ENCODE measurements around the gene ARHGAP30.
"Not testable (repeated sequence)": the region's sequence is repeated elsewhere in the genome, so short reads cannot be mapped to it uniquely, and the experiment has no call there.

ARHGAP30 gene

DNA sequence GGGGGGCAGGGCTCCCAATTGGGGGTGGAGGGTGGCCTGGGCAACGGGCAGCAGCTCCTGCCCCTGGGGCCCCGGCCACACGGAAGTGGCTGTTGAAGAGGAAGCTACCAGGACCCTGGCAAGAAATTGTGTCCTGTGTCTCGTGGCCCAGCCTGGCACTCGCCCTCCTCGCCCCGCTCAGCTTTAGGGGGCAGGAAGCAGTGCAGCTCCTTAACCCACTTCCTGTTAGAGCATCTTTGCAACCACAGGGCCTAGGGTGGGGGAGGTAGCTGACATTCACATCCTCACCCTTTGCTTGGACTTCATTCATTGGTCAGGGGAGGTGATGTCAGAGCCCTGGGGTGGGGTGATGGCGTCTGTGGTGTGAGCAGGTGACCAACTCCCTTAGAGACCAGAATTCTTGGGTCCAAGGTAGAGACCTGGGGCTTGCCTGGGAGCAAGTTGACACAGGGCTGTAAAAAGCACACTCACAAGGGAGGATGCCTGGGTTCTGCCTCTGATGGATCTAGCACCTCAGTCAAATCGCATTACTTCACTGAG is at the start of gene ARHGAP30:
ARHGAP30 (minus strand) TSS at position 161 of the 540 bp plus-strand sequence. CDS start 267 bp downstream, outside the sequence.
- Histone ChIP-seq H3K9me3 (ENCODE audit: insufficient read depth, low read depth, low read length) (no peaks in the 10 kb centered on the region), H2AFZ (ENCODE audit: low read length) (no peak within 1 kb of the TSS), H3F3A (ENCODE audit: low read depth) (0 out of 2 replicates have a peak, but pooled peaks cover 3% of the 10 kb centered on the region), H4K20me1 (ENCODE audit: insufficient read depth, low read length, poor library complexity, severe bottlenecking) (peaks cover 28% of the 10 kb centered on the region), H3K9ac (ENCODE audit: low read depth, low read length, poor library complexity, severe bottlenecking) (peak within 1 kb of the TSS; percentile 99), H3K9me2 (replicated peaks; ENCODE audit: low read depth, low read length) (no peaks in the 10 kb centered on the region), H3K27me3 (ENCODE audit: insufficient read depth, low read length, poor library complexity, severe bottlenecking) (no peaks in the 10 kb centered on the region), H3K36me3 (ENCODE audit: insufficient read depth, low read length) (no peaks in the 10 kb centered on the region), H3K79me2 (ENCODE audit: insufficient read depth, low read length) (peaks cover 46% of the 10 kb centered on the region), H3K4me2 (ENCODE audit: low read depth, low read length, poor library complexity, severe bottlenecking) (peak within 1 kb of the TSS; percentile 99), H3K4me1 (ENCODE audit: insufficient read depth, low read length, poor library complexity, severe bottlenecking) (peaks cover 61% of the 10 kb centered on the region), H3K4me3 (ENCODE audit: low read length, poor library complexity, severe bottlenecking) (peak within 1 kb of the TSS; percentile 98)
- TF ChIP-seq EZH2phosphoT487 (IDR thresholded peaks at IDR 0.05; ENCODE audit: borderline replicate concordance): no peak
- TF ChIP-seq, protein P1, sequence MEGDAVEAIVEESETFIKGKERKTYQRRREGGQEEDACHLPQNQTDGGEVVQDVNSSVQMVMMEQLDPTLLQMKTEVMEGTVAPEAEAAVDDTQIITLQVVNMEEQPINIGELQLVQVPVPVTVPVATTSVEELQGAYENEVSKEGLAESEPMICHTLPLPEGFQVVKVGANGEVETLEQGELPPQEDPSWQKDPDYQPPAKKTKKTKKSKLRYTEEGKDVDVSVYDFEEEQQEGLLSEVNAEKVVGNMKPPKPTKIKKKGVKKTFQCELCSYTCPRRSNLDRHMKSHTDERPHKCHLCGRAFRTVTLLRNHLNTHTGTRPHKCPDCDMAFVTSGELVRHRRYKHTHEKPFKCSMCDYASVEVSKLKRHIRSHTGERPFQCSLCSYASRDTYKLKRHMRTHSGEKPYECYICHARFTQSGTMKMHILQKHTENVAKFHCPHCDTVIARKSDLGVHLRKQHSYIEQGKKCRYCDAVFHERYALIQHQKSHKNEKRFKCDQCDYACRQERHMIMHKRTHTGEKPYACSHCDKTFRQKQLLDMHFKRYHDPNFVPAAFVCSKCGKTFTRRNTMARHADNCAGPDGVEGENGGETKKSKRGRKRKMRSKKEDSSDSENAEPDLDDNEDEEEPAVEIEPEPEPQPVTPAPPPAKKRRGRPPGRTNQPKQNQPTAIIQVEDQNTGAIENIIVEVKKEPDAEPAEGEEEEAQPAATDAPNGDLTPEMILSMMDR (conservative IDR thresholded peaks at IDR 0.05; ENCODE audit: low read length): no peak

- peaks cover 67% of the 10 kb centered on the region for H3K79me2 ChIP-seq (ENCODE audit: insufficient read depth, low read length)
- H2AFZ ChIP-seq (ENCODE audit: low read length): peak within 1 kb of the TSS; percentile 97
- H3K4me2 ChIP-seq (ENCODE audit: low read depth, low read length, poor library complexity, severe bottlenecking): peak within 1 kb of the TSS; percentile 85
- H3K36me3 ChIP-seq (ENCODE audit: insufficient read depth, low read length): peaks cover 30% of the 10 kb centered on the region
- peaks cover 55% of the 10 kb centered on the region for H3K4me1 ChIP-seq (ENCODE audit: insufficient read depth, low read length, poor library complexity, severe bottlenecking)
- H3K4me3 ChIP-seq (ENCODE audit: low read length, poor library complexity, severe bottlenecking): peak within 1 kb of the TSS; percentile 96
- no peaks in the 10 kb centered on the region for H3K27me3 ChIP-seq (ENCODE audit: insufficient read depth, low read length, poor library complexity, severe bottlenecking)
- H4K20me1 ChIP-seq (ENCODE audit: insufficient read depth, low read length, poor library complexity, severe bottlenecking): peaks cover 26% of the 10 kb centered on the region
- no peaks in the 10 kb centered on the region for H3F3A ChIP-seq (ENCODE audit: low read depth)
- peak within 1 kb of the TSS; percentile 90 for H3K9ac ChIP-seq (ENCODE audit: low read depth, low read length, poor library complexity, severe bottlenecking)
- H3K9me2 ChIP-seq (replicated peaks; ENCODE audit: low read depth, low read length): no peaks in the 10 kb centered on the region
- TF ChIP-seq, protein P1 (conservative IDR thresholded peaks at IDR 0.05; ENCODE audit: low read length): no peak
- TF ChIP-seq EZH2phosphoT487 (IDR thresholded peaks at IDR 0.05; ENCODE audit: borderline replicate concordance): no peak
- H3K9me3 ChIP-seq (ENCODE audit: insufficient read depth, low read depth, low read length): no peaks in the 10 kb centered on the region
Measured at GRCh38 chr1:161117759-161118581, 48.3 kb upstream of the ARHGAP30 start, which contains the start of the genes NIT1 and PFDN2. TSS of gene NIT1 (plus strand) at chr1:161118105. CDS start at chr1:161118177, 72 bp downstream. TSS of gene PFDN2 (minus strand) at chr1:161118037. CDS start at chr1:161118026, 11 bp downstream.

- peaks cover 10% of the 10 kb centered on the region; the same call in 1 of the 2 replicates for H3K36me3 ChIP-seq (ENCODE audit: insufficient read depth, low read length)
- peaks cover 65% of the 10 kb centered on the region for H3K4me1 ChIP-seq (ENCODE audit: insufficient read depth, low read length, poor library complexity, severe bottlenecking)
Measured at GRCh38 chr1:161115961-161116360, 46.3 kb upstream of the ARHGAP30 start.

More at GRCh38 chr1:161115961-161116360, 46.3 kb upstream of the ARHGAP30 start:
- Histone ChIP-seq H4K20me1 (ENCODE audit: insufficient read depth, low read length, poor library complexity, severe bottlenecking) (peaks cover 46% of the 10 kb centered on the region), H3K4me3 (ENCODE audit: low read length, poor library complexity, severe bottlenecking) (peak overlapping the region; percentile 96), H3K4me2 (ENCODE audit: low read depth, low read length, poor library complexity, severe bottlenecking) (peak overlapping the region; percentile 85), H3K9ac (ENCODE audit: low read depth, low read length, poor library complexity, severe bottlenecking) (peak overlapping the region; percentile 25), H3K79me2 (ENCODE audit: insufficient read depth, low read length) (peaks cover 85% of the 10 kb centered on the region)
- H3K9me3 ChIP-seq (ENCODE audit: insufficient read depth, low read depth, low read length); H3F3A ChIP-seq (ENCODE audit: low read depth); H3K27me3 ChIP-seq (ENCODE audit: insufficient read depth, low read length, poor library complexity, severe bottlenecking); H2AFZ ChIP-seq (ENCODE audit: low read length); H3K9me2 ChIP-seq (replicated peaks; ENCODE audit: low read depth, low read length): not testable (repeated sequence)

Data from Loucy (cell line).